Stimulated activated naive CD4-positive, alpha-beta T cell treated with Interleukin-2 at 50 U/mL for 16 hours (primary cell): ENCODE measurements around the gene OTULINL.

Source experiments
- DNase-seq: peaks from one replicate; lab custom pipeline; 2025; lab: John Stamatoyannopoulos, UW

Gene OTULINL

DNA sequence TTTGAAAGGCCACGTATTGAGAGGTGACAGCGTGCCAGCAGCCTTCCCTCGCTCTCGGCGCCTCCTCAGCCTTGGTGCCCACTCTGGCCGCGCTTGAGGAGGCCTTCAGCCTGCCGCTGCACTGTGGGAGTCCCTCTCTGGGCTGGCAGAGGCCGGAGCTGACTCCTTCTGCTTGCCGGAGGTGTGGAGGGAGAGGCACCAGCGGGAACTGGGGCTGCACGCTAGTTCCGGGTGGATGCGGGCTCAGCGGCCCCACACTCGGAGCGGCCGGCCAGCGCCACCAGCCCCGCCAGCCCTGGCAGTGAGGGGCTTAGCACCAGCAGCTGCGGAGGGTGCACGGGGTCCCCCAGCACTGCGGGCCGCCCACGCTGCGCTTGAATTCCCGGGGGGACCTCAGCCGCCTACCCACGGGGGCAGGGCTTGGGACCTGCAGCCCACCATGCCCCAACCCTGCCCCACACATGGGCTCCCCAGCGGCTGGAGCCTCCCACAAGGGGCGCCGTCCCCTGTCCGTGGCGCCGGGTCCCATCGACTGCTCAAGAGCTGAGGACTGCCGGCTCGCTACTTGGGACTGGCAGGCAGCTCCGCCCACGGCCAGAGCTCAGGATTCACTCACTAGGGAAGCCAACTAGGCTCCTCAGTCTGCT lies 4.4 kb upstream of the OTULINL start:
- no peak for DNase-seq

DNA sequence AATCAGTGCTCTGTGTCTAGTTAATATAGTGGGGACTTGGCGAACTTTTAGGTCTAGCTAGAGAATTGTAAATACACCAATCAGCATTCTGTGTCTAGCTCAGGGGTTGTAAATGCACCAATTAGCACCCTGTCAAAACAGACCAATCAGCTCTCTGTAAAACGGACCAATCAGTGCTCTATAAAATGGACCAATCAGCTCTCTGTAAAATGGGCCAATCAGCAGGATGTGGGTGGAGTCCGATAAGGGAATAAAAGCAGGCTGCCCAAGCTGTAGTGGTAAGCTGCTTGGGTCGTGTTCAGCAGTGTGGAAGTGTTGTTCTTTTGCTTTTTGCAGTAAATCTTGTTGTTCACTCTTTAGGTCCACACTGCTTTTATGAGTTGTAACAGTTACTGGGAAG lies 3.6 kb upstream of the OTULINL start:
- no peak for DNase-seq

DNA sequence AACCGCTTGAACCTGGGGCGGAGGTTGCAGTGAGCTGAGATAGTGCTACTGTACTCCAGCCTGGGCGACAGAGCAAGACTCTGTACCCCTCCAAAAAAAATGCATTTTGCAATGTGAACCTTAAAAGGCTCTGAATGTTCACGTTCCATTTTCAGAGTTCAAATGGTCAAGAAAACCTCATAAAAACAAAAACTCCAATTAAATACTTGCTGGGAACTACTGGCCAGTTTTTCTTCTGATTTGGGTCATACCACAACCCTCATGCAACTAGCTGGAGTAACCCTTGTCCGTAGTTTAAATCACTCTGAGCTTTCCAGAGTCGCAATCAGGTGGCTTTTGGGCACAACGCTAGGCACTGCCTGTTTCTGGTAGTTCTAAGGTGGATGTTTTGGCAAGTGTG lies 2.3 kb upstream of the OTULINL start:
- no peak for DNase-seq

DNA sequence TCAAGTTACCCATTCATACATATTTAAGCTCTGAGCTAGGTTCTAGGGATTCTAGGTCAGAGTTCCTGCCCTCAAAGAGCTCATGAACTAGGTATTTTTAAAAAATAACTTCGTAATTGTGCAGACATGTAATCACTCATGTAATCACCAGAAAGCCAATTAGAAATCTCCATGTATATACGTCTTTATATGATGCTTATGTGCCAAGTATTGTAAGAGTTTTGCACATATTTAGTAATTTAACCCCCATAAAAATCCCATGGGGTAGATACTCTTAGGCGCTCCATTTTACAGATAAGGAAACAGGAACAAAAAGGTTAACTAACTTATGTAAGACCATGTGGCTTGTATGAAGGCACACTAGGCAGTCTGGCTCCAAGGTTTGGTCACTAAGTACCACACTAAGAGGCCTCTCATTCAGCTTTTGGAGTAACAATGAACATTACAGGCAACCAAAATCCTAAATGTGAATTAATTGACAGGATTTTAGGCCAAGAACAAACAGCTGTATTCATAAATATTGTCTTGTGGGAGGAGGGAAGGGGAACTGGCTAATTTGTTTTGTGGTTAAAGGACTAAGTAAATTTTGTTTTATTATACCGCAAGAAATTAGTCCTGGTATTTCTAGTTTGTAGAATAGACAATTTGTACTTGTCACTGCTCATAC lies 1.7 kb upstream of the OTULINL start:
- no peak for DNase-seq

DNA sequence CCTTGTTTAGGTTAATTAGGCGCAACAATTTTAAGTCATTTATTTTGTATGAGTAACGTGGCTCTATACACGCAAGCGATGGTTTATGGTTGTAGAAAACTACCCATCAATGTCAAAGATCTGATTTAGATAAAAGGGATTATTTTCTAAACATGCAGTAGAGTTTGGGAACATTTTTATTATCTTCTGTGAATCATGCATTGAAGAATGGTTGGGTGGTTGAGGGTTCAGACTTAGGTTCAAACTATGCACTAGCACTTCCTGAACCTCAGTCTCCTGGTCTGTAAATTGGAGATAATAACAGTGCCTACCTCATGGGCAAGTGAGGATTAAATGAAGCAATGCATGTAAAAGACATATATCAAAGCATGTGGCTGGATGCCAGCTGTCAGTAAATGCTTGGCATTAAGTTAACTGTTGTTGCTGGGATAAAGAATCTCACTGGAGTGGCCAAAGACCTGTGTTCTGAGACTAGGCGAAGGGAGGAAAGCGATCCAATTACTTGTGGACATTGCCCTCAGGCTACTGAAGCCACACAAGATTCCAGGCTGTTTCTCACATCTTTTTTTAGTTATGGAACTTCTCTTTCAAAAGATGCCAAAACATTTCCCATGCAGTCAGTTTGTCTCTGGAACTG lies 1.1 kb upstream of the OTULINL start:
- DNase-seq = no peak

DNA sequence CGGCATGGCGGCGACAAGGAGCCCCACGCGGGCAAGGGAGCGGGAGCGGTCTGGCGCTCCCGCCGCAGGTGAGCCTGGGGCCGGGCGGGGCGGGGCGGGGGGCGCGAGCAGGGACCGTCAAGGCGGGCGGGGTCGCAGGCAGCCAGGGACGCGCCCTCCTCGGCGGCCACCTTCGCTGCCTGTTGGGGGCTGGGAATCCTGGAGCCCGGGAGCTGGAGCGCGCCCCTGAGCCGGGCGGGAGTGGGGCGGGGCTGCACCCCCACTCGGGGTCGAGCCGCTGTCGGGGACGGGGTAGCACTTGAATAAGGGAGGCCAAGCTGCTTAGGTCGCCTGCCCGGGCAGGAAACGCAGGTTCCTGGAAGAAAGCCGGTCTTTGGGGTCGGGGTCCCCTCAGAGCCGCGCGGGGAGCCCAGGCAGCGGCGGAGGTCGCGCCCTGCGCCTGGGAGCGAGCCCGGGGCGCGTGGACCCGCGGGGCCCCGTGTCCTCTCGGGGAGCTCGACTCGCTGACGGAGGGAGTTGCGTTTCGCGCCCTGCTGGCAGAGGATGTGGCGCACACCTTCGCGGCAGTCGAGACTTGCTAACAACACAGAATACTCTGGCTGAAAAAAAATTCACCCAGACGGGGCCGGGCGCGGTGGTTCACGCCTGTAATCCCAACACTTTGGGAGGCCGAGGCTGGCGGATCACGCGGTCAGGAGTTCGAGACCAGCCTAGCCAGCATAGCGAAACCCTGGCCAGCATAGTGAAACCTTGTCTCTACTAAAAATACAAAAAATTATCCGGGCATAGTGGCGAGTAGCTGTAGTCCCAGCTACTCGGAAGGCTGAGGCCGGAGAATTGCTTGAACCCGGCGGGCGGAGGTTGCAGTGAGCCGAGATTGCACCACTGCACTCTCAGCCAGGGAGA lies 552 bp downstream of the OTULINL start:
- DNase-seq = peak; percentile 83

DNA sequence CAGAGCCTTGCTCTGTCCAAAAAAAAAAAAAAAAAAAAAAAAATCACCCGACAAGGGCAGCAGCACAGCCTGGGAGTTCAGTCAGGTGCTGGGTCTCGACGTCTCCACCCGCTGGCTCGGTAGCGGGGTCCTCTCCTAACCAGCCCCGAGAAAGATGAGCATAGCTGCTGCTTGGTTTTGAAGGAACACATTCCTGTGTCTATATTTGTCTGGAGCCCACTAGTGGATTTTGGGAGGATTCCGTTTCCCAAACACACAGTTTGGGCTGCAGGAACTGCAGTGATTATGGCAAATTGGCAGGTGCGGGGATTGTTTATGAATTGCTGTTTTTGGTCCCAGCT lies 1.2 kb downstream of the OTULINL start:
- no peak for DNase-seq

DNA sequence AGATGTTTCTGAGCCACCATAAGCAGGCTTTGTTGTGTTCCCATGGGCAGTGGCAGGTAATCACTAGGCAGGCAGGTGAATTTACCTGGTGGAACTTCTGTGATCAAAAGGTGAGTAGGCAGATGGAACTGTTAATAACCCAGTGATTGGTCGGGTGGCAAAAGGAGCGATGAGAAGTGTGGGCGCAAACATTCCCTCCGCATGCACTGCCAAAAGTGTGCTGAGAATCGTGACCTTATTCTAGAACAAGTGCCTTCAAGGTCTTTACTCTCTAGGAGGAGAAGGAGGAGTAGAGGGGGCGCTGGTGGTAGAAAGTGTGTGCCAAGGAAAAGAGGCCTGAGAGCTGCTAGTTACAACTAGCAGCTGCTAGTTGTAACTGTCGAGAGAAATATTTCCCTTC lies 3.3 kb downstream of the OTULINL start:
- DNase-seq = no peak

DNA sequence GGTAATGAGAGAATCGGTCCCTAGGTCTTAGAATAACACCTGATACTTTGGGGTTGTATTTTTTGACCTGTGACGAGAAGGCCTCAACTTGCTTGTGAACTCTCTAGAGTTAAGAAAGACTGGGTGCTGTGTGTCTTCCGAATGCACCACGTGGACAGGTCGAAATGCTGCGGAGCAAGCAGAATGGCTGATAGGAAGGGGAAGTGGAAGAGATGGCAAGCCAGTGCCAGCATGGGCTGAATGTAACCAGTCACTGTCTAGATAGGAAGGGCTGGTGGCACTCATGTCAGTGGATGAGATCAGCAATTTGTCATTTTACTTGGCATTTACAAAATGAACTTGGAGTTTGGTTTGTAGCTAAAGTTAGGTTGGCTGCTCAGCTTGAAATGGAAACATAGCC lies 5.6 kb downstream of the OTULINL start:
- no peak for DNase-seq

DNA sequence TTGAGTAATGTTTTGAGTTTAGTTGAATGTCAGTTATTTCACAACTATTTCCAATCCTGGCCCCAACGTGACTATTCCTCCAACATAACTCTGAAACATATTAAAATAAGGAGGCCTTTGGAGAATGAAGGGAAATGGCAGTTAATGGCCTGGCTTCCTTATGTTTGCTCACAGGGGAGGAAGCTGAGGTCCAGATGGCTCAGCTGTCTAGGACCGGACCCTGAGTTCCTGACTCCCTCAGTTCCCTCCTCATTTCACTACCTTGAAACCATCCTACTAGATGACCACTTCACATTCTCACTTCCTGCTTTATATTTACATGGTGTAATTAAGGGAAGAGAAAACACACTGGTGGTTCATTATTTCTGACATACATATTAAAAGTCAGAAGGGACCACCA lies 6.6 kb downstream of the OTULINL start:
- no peak for DNase-seq

DNA sequence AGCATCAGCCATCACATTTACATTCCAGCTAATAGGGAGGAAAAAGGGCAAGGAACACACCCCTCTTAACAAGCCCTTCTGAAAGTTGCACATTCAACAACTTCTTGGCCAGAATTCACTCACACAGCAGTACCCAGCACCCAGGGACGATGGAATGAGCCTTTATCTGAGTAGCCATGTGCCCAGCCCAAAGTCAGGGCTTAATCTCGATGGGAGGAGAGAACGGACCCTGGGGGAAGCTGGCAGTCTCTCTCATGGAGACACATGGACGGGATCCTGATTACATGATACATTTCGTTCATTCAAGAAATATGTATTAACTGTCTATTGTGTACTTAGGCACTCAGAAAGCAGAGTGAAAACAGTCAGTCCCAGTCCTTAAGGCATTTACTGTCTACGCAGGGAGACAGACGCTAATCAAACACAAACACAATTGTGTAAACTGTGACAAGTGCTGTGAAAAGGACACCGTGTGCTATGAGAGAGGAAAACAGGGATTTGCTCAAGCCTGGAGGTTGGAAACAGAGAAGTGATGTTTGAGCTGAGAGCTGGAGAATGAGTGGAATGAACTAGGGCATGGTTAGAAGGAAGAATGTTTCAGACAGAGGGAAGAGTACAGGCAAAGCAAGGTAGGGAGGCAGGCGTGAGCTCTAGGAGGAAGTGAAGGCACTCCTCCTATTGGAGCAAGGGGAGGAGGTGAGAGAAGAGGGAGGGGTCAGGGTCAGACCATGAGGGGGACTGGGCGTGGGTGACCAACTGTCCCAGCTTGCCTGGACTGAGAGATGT lies 7.4 kb downstream of the OTULINL start:
- no peak for DNase-seq

DNA sequence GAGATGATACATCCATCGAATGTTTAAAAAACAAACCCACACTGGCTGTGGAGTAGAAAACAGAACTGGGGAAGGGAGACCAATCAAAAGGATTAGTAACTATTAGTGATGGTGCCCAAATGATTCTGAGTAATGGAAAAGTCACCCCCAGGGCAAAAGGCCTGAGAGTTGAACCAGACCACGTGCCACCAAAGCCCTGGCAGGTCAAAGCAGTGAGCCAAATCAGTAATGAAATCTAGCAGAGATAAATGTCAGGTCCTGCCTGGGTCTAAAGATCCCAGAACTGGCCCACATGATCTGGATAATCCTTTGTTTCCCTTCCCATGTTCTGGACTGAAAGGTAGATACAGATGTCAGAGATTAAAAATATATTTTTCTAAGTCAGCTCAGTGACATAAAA lies 9.4 kb downstream of the OTULINL start:
- DNase-seq = no peak

DNA sequence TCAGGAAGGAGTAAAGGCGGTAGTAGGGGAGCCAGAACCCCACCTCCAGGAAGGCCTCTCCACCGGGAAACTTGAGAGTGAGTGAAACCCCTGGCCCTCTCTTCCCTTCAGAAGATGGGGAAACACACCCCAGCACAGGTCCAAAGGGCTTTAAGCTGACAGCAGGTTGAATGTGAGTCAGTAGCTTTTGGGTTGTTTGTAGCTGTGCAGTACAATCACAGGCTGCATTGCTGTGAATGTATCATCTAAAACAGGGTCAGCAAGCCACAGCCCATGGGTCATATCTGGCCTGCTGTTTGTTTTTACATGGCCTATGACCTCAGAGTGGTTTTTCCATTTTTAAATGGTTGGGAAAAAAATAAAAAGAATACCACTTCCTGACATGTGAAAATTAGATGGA lies 10.0 kb downstream of the OTULINL start:
- DNase-seq = no peak

DNA sequence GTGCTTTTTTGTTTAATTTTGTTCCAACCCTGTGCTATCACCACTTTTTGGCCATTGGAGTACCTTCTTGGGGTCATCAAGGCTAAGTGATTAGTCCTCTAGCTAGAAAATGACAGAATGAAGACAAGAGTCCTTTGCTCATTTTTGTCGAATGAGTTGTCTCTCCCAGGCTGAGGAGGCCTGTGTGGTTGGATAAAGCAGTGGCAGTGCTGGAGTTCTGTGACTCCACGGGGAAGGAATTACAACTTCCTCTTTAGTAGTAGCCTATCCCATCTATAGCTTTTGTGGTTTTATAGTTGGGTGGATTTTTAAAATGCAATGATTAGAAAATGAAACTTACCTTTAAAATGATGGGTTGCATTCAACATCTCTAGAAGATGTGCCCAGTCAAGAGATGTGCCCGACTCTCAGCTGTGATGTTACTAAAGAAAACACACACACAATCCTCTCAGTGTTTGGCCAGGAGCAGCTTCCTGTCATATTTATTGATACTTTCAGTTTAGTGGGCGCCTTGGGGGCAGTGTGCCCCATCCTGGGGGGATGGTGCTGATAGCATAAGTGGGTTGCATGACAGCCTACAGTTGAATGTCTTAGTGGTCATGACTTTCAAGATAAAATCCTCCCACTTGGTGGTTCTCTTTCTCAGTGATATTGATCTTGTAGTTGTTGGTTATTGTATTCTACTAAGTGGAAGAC lies 11.9 kb downstream of the OTULINL start:
- peak; percentile 16 for DNase-seq

DNA sequence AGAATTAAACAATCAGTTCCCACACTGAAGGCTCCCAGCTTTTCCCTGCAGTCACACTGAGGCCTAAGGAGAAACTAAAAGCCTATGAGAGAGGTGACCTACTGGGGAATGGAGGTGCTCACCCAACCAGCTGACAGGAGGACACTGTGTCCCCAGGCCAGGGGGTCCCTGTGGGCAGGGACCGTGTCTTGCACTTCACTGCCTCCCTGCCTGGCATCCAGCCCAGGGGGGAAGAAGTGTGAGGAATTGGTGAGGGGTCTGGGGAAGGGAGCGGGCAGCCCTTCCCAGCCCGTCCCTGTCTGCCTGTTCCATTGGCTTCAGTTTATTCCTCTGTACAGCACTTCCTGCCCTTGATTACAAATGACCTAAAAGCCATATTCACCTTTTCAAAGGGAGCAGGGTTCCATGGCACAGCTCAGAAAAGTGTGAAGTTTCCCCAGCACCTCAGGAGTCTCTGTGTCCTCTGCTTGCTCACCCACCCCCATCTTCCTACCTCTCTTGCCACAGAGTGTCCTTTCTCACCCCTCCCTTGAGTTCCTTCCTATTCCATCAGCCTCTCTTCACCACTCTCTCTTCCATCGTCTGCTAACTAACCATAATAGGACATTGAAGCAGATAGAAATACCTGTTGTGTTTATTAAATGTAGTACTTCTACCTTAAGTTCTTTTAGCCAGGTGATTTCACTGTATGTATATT lies 12.9 kb downstream of the OTULINL start:
- no peak for DNase-seq

DNA sequence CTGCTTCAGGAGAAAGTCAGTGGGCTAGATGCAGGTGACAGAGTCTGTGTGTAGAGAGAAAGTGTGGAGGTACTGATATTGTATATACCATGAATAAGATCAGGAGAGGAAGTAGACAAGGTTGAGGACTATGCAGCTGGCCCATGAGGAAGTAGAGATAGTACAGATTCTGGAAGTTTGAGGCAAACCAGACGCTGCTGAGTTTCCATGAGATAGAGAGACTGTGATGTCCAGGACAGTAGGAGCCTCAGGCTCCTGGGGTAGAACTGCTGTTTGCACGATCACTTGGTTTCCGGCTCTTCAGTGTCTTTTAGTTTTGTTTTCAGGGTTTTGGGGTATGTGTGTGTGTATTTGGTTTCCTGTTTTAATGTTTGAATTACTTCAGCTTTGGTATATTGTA lies 13.6 kb downstream of the OTULINL start:
- DNase-seq = peak; percentile 1

DNA sequence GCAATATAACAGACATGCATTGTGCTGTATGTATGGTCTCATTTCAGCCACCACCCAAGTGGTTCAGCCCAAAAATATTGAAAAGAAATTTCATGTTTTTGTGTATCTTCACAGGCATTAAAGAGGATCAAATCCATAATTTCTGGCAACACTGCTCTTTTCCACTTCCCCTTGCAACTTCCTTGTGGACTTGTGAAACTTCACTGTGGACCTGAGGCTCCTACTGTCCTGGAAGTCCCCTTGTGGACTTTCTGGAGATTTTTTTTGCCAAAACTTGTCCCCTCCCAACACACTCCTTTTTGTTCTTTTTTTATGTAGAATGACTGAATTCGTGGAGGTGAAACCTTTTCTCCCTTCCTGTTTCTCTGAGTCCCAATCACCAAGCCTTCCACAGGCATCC lies 14.3 kb downstream of the OTULINL start:
- DNase-seq = no peak

DNA sequence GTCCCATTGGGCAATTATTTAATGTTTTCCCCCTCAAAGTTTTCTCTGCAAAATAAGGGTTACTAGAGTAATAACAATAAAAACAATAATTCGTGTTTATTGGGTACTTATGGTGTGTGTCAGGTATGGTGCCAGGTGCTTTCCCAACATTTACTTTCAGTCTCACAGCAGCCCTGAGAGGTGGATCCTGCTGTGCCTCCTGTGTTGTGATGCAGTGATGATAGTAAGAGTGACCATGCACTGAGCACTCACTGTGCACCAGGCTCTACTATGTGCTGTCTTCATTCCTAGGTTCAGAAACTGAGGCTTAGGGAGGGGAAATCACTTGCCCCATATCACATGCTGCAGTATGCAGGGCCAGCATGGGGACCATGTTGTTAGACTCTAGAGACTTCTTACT lies 15.5 kb downstream of the OTULINL start:
- DNase-seq = no peak

DNA sequence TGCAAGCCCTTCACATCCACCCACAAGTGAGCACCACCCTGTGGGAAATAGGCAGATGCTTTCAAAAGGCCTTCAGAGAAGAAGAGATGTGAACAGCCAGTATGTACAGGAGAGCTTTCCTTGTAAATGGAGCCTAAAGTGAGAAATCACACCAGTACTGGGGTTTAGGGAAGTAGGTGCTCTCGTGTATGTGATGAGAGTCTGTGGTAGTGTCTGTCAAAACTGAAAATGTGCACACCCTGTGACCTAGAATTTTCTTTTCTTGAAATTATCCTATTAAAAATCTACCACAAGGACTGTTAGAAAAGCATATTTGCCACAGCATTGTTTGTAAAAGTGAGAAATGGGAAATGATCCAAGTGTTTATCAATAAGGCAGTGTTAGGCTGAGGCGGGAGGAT lies 16.6 kb downstream of the OTULINL start:
- no peak for DNase-seq

DNA sequence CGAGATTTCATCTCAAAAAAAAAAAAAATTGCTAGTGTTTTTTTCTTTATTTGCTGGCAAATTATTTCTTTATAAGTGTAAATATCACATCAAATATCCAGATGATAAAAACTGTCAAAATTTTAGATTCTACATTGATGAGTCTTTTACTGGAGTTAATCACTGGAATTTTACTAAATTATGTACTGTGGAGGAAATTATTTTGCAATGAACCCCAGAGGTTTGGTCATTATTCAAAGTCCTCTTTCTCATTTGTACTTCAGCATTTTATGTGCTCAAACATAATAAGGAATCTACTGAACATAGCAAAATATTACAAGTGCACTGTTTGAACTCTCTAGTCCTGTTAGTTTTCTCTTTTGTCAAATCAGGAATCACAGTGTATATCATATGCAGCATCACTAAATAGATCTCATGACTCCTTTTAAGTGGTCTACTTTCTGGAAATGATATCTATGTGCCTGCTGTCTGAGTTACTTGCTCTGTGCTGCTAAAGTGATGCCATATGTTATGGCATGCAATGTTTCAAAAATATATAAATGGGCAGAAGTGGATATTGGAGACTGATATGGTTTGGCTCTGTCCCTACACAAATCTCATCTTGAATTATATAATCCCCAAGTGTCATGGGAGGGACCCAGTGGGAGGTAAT lies 18.0 kb downstream of the OTULINL start:
- no peak for DNase-seq
